DMS 273 treated with DMSO at 0.1 percent for 48 hours (cell line): ENCODE results near the gene PLA2G4A.

Experiments
- DNase-seq: peaks from one replicate; lab custom pipeline; 2025; lab: John Stamatoyannopoulos, UW

The PLA2G4A gene

DNA sequence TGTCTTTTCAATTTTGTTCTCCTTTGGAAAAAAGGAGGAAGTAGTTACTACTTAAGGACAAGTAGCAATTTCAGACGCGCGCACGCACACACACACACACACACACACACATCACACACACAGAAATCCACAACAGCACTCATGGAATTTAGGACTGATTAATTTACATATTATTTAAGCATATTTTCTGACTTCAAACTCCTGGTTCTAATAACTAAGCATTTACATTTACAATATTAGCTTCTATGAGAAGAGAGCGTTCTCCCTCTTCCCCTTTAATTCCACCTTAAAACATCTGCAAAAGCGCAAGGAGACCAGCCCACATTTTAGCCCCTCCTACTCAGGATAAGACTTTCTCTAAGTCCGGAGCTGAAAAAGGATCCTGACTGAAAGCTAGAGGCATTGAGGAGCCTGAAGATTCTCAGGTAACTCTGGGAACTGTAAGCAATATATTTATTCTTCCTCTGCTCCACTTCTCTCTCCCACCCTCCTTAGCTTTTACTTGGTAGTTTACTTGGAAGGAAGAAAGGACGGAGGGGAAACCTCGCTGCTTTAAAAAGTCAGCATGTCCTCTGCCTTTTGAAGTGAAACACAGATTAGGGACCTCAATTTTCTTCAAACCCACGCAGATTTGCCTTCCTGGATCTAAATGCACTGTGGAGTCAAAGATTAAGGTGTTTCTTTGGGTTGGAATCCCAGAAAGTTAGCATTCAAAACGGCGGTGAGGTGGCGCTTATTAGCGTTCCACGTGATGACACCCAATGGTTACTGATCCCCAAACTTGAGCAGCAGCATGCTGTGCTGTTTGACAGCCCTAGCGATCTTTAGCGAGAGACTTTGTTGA is at the start of gene PLA2G4A:
Gene PLA2G4A, plus strand, starts transcription at position 339 of the 844 bp plus-strand sequence. CDS start 25,406 bp downstream, outside the sequence.
- no peak for DNase-seq

DNA sequence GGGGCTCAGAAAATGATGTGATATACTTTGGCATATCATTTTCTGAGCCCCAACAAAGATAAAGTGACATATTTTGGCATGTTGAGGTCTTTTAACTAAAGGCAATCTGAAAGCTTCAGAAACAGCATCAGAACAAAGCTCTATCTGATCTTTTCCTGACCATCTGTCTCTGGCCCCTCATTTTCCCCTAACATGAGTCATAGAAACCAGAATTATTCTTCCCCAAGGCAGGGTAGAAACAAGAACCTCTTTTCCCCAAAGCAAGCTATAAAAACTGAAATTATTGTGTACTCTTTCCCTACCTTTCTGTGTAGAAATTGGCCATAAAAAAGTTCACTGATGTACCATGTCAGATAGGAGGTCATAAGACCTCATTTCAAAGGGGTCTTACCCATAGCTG is 48.7 kb upstream of the PLA2G4A start:
- DNase-seq, result no peak

DNA sequence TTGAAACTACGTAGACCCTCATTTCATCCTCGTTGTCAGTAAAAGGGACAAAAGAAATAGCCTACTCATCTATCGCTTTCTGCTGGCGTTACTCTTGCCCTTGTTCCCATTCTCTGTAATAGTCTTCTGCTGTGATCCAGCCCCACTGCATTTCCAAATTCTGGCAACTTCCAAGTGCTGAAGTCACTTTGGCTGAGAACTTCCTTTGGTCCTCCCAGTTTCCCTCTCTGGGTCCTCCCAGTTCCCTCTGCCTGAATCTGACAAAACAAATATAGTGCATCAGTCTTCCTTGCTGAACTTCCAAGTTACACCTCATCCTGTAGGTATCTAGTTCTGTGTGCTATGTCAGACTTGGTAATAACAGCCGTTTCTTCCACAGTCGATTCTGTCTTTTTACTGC is 47.0 kb upstream of the PLA2G4A start:
- no peak for DNase-seq

DNA sequence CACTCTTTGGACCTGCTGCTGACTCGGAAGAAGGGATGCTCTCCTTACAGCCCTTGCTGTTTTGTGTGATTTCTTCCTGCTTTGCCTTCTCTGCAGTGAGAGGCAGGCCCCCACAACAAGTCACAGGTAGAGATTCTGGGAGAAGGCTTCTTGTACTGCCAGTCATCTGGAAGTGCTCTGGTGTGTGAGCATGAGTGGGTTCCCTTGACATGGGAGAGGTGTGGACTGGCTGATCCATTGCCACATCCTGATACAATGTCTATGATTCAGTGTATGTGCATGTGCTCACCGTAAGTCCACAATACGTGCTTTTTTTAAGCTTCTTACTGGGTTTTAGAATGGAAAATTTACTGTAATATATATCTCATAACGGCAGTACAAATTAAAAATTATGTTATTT is 46.0 kb upstream of the PLA2G4A start:
- DNase-seq, result no peak

DNA sequence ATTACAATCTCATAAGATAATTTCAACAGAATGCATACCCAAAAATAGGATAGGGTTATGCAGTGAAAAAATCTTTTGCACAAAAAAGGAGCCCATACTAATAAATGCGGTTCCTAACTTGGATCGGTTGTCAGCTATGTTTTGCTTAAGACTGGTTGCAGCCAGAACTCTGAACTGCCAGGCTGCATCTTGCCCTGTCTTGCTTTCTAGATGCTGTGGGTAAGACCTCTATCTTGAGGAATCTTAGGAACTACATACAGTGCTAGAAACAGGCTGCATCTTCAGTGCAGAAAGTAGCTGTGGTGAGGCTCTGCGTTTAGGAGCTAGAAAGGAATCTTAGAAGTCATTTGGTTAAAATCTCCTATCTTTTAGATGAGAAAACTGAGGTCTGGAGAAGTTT is 45.6 kb upstream of the PLA2G4A start:
- DNase-seq, result no peak

- no peak for DNase-seq
These were observed 43.2 kb upstream of the PLA2G4A start for GRCh38 chr1:186785503-186785902.

DNA sequence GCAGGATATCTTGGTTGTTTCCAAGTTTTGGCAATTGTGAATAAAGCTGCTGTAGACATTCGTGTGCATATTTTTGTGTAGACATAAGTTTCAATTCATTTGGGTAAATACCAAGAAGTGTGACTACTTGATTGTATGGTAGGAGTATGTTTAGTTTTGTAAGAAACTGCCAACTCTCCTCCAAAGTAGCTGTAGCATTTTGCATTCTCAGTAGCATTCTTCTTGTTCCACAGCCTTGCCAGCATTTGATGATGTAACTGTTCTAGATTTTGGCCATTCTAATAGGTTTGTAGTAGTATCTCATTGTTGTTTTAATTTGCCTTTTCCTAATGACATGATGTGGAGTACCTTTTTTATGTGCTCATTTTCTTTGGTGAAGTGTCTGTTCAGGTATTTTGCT is 38.6 kb upstream of the PLA2G4A start:
- no peak for DNase-seq

GRCh38 chr1:186792870-186793581 is 35.7 kb upstream of the PLA2G4A start:
- DNase-seq, result no peak

DNA sequence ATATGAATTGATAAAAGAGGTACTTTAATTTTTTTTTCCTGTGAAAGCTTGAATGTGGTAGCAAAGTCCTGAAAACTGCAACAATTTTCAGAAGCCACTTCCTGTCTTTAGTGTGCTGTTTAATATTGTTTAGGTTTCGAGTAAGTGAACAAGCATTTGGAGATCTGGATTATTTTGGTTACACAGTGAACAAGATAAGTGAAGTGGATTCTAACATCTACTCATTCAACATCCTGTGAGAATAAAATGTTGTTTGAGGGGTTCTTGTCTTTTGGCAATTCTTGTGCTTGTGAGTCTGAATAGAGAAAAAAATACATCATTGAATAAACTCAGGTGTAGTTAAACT is 35.2 kb upstream of the PLA2G4A start:
- DNase-seq, result no peak

- DNase-seq, result no peak
These were observed 29.6 kb upstream of the PLA2G4A start for GRCh38 chr1:186798960-186799688.

- no peak for DNase-seq
These were observed 29.1 kb upstream of the PLA2G4A start for GRCh38 chr1:186799689-186800054.

DNA sequence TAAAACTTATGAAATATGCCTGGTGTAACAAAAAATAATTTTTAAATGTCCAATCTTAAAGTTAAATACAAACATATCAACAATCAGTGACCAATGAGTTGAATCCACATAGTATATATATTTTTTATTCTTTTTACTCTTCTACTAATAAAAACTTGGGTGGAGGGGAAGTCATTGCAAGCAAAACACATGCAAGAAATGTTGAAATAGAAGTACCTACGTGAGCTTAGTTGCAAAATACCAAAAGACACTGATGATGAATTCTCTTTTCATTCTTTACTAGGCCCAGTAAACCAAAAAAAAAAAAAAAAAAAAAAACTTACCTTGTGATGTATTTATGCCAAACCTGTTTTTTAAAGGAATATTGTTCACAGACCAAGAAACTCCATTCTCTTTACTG is 26.4 kb upstream of the PLA2G4A start:
- DNase-seq, result no peak

- DNase-seq, result no peak
These were observed 24.1 kb upstream of the PLA2G4A start for GRCh38 chr1:186804679-186805078.

- no peak for DNase-seq
These were observed 22.3 kb upstream of the PLA2G4A start for GRCh38 chr1:186806477-186806876.

DNA sequence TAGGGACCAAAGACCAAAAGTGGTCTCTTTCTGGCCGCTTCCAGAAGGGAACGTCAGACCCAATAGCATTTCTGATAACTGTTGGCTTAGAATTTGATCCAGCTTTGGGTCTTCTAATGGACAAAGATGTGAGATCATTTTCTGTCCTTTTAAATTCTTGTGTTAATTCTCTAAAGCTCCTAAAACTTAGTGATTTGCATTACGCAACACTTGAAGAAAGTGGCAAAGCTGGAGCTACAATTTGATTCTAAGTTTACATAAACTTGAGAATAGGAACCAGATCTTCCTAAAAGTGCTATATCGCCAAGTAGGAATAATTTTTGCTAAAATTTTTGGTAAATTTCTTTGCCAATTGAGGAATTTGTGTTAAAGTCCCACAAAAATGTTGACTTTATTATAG is 21.6 kb upstream of the PLA2G4A start:
- DNase-seq, result no peak

GRCh38 chr1:186811892-186812291 is 16.9 kb upstream of the PLA2G4A start:
- DNase-seq, result no peak

DNA sequence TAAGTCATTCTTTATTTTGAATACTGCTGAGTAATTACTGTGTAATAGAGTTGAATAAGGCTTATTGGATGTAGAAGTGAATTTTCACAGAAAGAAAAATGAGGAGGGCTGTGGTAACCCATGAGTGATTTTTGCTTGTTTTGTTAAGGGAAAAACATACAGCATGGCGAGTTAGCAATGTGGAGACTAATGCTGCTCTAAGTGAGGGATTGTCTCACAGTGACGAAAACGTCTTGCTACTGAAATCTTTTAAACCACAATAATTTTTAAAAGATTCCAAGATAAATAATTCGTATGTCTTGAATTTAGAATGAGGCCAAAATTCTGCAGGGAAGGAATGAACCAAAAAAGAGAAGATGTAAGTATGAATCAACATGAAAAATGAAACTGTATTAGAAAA is 16.2 kb upstream of the PLA2G4A start:
- no peak for DNase-seq

GRCh38 chr1:186813420-186813819 is 15.3 kb upstream of the PLA2G4A start:
- DNase-seq, result no peak

DNA sequence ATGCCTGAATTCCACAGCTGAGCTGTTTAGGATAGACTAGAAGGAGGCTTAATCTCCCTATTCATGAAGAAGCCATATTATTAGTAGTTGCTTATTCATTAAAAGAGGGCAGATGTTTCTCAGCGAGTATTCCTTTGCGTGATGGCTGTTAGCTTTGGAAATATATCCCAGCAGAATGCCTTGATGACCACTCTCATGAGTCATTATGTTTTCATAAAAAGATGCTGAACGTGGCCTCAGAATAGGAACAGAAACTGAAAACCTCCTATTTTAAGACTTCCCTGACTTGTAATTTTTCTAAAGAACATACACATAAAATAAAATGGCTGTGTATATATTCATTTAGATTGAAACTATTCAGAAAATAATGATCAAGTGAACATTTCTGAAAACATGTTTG is 9.6 kb upstream of the PLA2G4A start:
- DNase-seq, result no peak

- no peak for DNase-seq
These were observed 9.2 kb upstream of the PLA2G4A start for GRCh38 chr1:186819563-186819962.

DNA sequence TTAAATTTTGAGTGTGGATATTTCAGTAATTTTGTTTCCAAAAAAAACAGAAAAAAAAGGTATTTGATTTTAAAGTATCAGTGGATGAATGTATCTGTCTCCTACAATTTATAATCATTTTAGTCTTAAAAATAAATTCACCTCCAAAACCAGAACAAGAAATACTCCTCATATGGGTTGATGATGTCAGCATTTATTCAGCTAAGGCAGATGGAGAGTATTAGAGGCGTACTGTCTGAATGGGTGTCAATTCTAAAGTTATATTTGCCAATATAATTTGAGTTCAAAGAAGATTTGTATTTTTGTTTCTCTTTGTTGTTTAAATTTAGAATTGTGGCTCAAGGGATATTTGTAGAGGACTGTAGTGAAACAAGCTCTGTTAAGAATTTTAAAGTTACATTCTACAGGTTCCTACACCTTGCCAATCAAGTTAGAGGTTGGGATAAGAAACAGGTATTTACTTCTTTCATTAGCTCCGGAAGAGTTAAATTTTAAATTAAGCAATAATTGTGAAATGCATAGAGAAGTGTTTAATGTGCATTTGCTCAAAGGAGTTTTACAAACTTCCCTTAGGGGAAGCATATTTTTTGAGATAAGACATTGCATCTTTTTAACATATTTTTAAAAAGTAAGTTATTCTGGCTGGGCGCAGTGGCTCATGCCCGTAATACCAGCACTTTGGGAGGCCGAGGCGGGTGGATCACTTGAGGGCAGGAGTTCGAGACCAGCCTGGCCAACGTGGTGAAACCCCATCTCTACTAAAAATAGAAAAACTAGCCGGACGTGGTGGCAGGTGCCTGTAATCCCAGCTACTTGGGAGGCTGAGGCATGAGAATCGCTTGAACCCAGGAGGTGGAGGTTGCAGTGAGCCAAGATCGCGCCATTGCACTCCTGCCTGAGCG is 1.2 kb downstream of the PLA2G4A start:
- no peak for DNase-seq

- no peak for DNase-seq
These were observed 2.4 kb downstream of the PLA2G4A start for GRCh38 chr1:186831168-186831567.
